ENCODE results near the gene CLCN6. TPM values are rescaled to one million over a fixed set of nuclear protein-coding genes. Genes with fewer than 3 reads are reported as not detected.

The CLCN6 gene
- total RNA-seq, 6 experiments from 2014 or later: 4.2 to 12.7 (median 9.2) TPM

DNA sequence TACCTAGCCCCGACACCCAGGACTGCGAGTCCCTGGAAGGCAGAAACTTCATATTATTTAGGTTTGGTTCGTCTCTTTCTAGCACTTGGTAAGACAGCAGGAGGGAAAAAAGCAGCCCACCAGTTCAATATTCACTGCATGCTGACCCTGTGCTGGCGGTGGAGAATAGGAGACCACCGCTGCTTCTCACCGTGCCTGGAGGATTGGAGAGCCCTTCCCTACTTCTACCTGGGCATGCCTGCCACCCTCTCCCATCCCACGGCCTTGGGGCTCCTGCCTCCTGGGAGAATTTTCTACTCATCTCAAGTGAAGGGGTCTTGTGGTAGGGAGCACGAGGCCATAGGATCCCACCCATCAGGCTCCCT is 5.6 kb upstream of the CLCN6 start:
- WGBS (ENCODE audit: insufficient coverage, low coverage, low lambda C conversion rate, missing lambda C conversion rate): 93% methylated on average over 5 of the region's 8 CpGs
- intact Hi-C loops (cut with DNase I): no loop called here
- ATAC-seq (no peak), DNase-seq (no peak)
- no peaks in the 10 kb centered on the region for H3K27me3 ChIP-seq
- peaks cover 0 to 36% (median 14%) of the 10 kb centered on the region in 4 donors for H3K4me1 ChIP-seq
- H3K9me3 ChIP-seq: no peaks in the 10 kb centered on the region
- peak overlapping the region in 1 of 3 donors; percentile 16 for H3K27ac ChIP-seq
- H3K4me3 ChIP-seq: no peak overlapping the region
- H3K36me3 ChIP-seq: peaks cover 0 to 38% (median 9%) of the 10 kb centered on the region in 4 donors
- no peak for TF ChIP-seq CTCF (IDR thresholded peaks at IDR 0.05)

DNA sequence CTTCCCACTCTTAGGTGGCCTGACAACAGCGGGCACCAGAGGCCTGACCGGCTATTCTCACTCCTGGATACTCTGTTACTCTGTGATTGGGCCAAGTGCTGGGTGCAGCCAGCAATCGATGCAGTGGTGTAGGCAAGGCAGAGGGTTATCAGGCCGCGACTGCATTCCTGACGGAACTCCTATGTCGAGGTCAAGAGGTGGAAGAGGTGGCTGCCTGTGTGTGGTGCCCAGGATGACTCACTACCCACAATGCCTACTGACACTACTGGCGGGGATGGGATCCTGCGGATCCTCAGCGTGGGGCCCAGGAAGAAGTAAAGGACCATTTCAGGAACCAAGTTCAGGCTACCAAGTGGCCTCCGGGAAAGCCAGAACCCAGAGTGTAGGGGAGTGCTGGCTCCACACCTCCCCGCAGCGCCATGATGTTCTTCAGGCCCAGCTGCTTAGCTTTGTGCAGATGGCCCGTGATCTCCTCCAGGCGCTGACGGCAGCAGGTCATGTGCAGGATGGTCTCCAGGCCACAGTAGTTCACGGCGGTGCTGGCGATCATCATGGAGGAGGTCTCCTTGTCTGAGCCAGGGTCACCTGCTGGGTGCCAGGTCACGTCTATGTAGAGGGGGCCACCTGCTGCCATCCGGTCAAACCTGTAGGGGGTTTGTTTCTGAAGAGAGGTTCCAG is 5.1 kb upstream of the CLCN6 start:
- no peaks in the 10 kb centered on the region for H3K9me3 ChIP-seq
- peak; percentile 78 to 82 (median 81) for DNase-seq
- 53% methylated on average over 3 of the region's 21 CpGs for WGBS (ENCODE audit: insufficient coverage, low coverage, low lambda C conversion rate, missing lambda C conversion rate)
- H3K4me1 ChIP-seq: peaks cover 0 to 36% (median 14%) of the 10 kb centered on the region in 4 donors
- TF ChIP-seq POLR2A (IDR thresholded peaks at IDR 0.05) (no peak), CTCF (IDR thresholded peaks at IDR 0.05) (no peak)
- peak; percentile 3 to 57 (median 16) for ATAC-seq
- no peaks in the 10 kb centered on the region for H3K27me3 ChIP-seq
- peaks cover 0 to 34% (median 7%) of the 10 kb centered on the region in 4 donors for H3K36me3 ChIP-seq
- peak overlapping the region in 2 of 3 donors; percentile 16 to 21 for H3K27ac ChIP-seq
- no peak overlapping the region for H3K4me3 ChIP-seq
- intact Hi-C loops (cut with DNase I): no loop called here

DNA sequence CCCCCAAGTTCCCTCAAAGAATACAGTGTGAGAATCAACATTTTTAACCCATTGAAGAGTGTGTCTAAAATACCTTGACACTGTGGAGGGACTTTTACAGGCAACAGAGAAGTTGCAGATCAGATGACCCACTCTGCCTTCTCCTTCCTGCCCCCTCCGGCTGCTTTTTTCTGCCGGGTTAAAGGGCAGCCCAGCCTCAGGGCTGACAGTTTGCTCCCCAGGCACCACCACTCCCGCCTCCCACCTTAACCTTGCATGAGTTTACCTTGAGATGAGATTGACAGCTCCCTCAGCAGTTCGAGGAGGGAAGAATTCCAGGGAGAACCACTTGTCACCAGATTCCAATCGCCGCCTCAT is 3.4 kb upstream of the CLCN6 start:
- Histone ChIP-seq H3K4me3 (peak overlapping the region; percentile 44 to 75 (median 64)), H3K36me3 (peaks cover 0 to 27% (median 3%) of the 10 kb centered on the region in 4 donors), H3K9me3 (no peaks in the 10 kb centered on the region), H3K27ac (peak overlapping the region; percentile 96 to 100 (median 97)), H3K27me3 (no peaks in the 10 kb centered on the region), H3K4me1 (peaks cover 0 to 46% (median 21%) of the 10 kb centered on the region in 4 donors)
- DNase-seq (no peak), ATAC-seq (no peak)
- 39% methylated on average over 5 of the region's 6 CpGs for WGBS (ENCODE audit: insufficient coverage, low coverage, low lambda C conversion rate, missing lambda C conversion rate)
- TF ChIP-seq CTCF (IDR thresholded peaks at IDR 0.05): no peak
- no peak for TF ChIP-seq POLR2A (IDR thresholded peaks at IDR 0.05)
- intact Hi-C loops (cut with DNase I): no loop called here

- peak overlapping the region; percentile 44 to 75 (median 64) for H3K4me3 ChIP-seq
- intact Hi-C loops (cut with DNase I): no loop called here
- peaks cover 0 to 48% (median 23%) of the 10 kb centered on the region in 4 donors for H3K4me1 ChIP-seq
- H3K27ac ChIP-seq: peak overlapping the region; percentile 96 to 100 (median 97)
- no peaks in the 10 kb centered on the region for H3K9me3 ChIP-seq
- ATAC-seq (peak; percentile 3 to 30 (median 19)), DNase-seq (peak; percentile 83 to 90 (median 90))
- no peaks in the 10 kb centered on the region for H3K27me3 ChIP-seq
- WGBS (ENCODE audit: insufficient coverage, low coverage, low lambda C conversion rate, missing lambda C conversion rate): 35% methylated on average over 16 of the region's 28 CpGs
- peaks cover 0 to 26% (median 3%) of the 10 kb centered on the region in 4 donors for H3K36me3 ChIP-seq
- no peak for TF ChIP-seq CTCF (IDR thresholded peaks at IDR 0.05)
- peak; percentile 30 for TF ChIP-seq POLR2A (IDR thresholded peaks at IDR 0.05)
Observed at GRCh38 chr1:11802973-11803885, 2.8 kb upstream of the CLCN6 start.

Data from right lobe of liver (tissue), 6 donors.